Fibroblast of lung (primary cell): ENCODE data around the gene FBXL17. TPM values are rescaled to one million over a fixed set of nuclear protein-coding genes. Genes with fewer than 3 reads are reported as not detected.

ENCODE experiments used
- DNase-seq, 2 donors: peaks; one replicate each; pipeline versions ENCODE4 v3.0.0 to v3.0.0-alpha.2; 2010; ENCODE audit warnings: low read depth in 2 of 2
- H2AFZ ChIP-seq: 2 replicates; pipeline ENCODE4 v1.5.1; 2012; ENCODE audit warnings: low read length, control low read depth, inconsistent platforms
- H3K27ac ChIP-seq: 2 replicates; pipeline ENCODE4 v1.5.1; 2011; ENCODE audit warnings: low read length, control low read depth; ENCODE audit not compliant: insufficient read depth
- H3K27me3 ChIP-seq: 2 replicates; pipeline ENCODE4 v1.5.1; 2011; ENCODE audit warnings: mild to moderate bottlenecking, low read length; ENCODE audit not compliant: control insufficient read depth, insufficient read depth
- H3K36me3 ChIP-seq: 2 replicates; pipeline ENCODE4 v1.5.1; 2011; ENCODE audit warnings: low read length; ENCODE audit not compliant: control insufficient read depth, insufficient read depth
- H3K4me1 ChIP-seq: 2 replicates; pipeline ENCODE4 v1.5.1; 2011; ENCODE audit warnings: low read length; ENCODE audit not compliant: control insufficient read depth, insufficient read depth; ENCODE audit errors: extremely low read depth
- H3K4me2 ChIP-seq: 2 replicates; pipeline ENCODE4 v1.5.1; 2011; ENCODE audit warnings: low read length, control low read depth; ENCODE audit not compliant: insufficient read depth; ENCODE audit errors: extremely low read depth
- H3K4me3 ChIP-seq, 4 experiments: fragments of 200-600 bp in 1 of 4; sonication (generic) in 1 of 4; replicated peaks in 1 of 4; 2 replicates each; pipeline ENCODE4 v1.5.1; 2011 to 2016; ENCODE audit warnings: low read length in 4 of 4, low read depth in 3 of 4, mild to moderate bottlenecking in 3 of 4, control low read depth in 2 of 4, inconsistent platforms in 1 of 4, mixed read lengths in 1 of 4; ENCODE audit not compliant: insufficient read depth in 1 of 4; ENCODE audit errors: control extremely low read depth in 1 of 4
- H3K79me2 ChIP-seq: 2 replicates; pipeline ENCODE4 v1.5.1; 2012; ENCODE audit warnings: mild to moderate bottlenecking, low read length, inconsistent platforms; ENCODE audit not compliant: control insufficient read depth, insufficient read depth
- H3K9ac ChIP-seq: 2 replicates; pipeline ENCODE4 v1.5.1; 2011; ENCODE audit warnings: mild to moderate bottlenecking, low read length, control low read depth; ENCODE audit not compliant: insufficient read depth
- H3K9me3 ChIP-seq: 2 replicates; pipeline ENCODE4 v1.5.1; 2012; ENCODE audit warnings: low read depth, low read length; ENCODE audit not compliant: control insufficient read depth, insufficient read depth
- H4K20me1 ChIP-seq: 2 replicates; pipeline ENCODE4 v1.5.1; 2011; ENCODE audit warnings: low read length; ENCODE audit not compliant: control insufficient read depth, insufficient read depth; ENCODE audit errors: extremely low read depth
- CTCF ChIP-seq, 2 donors: IDR thresholded peaks in 1 of 2; conservative IDR thresholded peaks in 1 of 2; 1 replicate in 1 of 2; 2 replicates in 1 of 2; pipeline ENCODE4 v1.5.1; 2011 to 2012; ENCODE audit warnings: low read length in 2 of 2, control low read depth in 1 of 2, inconsistent platforms in 1 of 2, low read depth in 1 of 2, mild to moderate bottlenecking in 1 of 2
- EZH2 ChIP-seq: IDR thresholded peaks from 2 replicates; pipeline ENCODE4 v1.5.1; 2012; ENCODE audit warnings: low read length, control low read depth, mild to moderate bottlenecking; ENCODE audit errors: missing control alignments
- polyA plus RNA-seq, 2 donors: library from polyadenylated mRNA; depleted of rRNA in 1 of 2; stranded (reverse) in 1 of 2; unstranded in 1 of 2; fragments of >200 nt; gene quantifications; 2 replicates each; pipeline ENCODE4 v1.2.1, GENCODE V29; 2011 to 2012; ENCODE audit warnings: missing spikeins in 1 of 2
- total RNA-seq: library from RNA; depleted of rRNA; stranded (reverse); fragments of >200 nt; gene quantifications from 2 replicates; pipeline ENCODE4 v1.2.1, GENCODE V29; 2014

The FBXL17 gene
- total and polyA plus RNA-seq, 2 donors (not counting 1 experiment from before 2014, with no cell fraction given) = 7.1 to 8.3 TPM

GRCh38 chr5:108125771-108126511, 256.0 kb downstream of the FBXL17 start:
- TF ChIP-seq EZH2 (no peak), CTCF (conservative IDR thresholded peaks at IDR 0.05 in 1 of 2, IDR thresholded peaks at IDR 0.05 in 1 of 2; ENCODE audit: low read depth in 1 of 2, low read length in 2 of 2) (no peak)
- no peaks in the 10 kb centered on the region for H3K9me3 ChIP-seq
- no peaks in the 10 kb centered on the region for H4K20me1 ChIP-seq
- no peak overlapping the region for H3K4me3 ChIP-seq
- no peaks in the 10 kb centered on the region for H3K4me1 ChIP-seq
- no peaks in the 10 kb centered on the region for H3K36me3 ChIP-seq
- no peaks in the 10 kb centered on the region for H3K27me3 ChIP-seq
- DNase-seq = no peak
- no peak overlapping the region for H3K27ac ChIP-seq
- no peak overlapping the region for H3K9ac ChIP-seq
- no peaks in the 10 kb centered on the region for H3K79me2 ChIP-seq
- H3K4me2 ChIP-seq = no peak overlapping the region
- H2AFZ ChIP-seq = no peak overlapping the region

DNA sequence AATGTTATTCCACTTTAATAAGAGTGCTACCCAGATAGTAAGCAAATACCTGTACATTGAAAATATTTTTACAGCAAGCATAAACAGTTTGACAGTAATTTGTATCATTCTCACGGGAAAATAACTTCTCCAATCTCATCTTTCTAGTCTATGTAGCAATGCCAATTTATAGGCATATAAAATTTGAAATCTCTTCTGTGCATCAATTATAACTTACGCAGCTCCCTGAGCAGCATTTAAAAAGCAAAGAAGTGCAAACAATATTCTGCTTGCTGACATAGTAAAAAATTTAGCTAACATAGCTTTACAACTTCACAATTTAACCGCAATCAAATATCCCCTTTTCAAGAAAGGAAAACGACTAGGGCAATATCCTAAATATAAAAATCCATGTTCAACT, 257.3 kb downstream of the FBXL17 start:
- H3K4me2 ChIP-seq = no peak overlapping the region
- H3K27ac ChIP-seq = no peak overlapping the region
- H3K9ac ChIP-seq = no peak overlapping the region
- TF ChIP-seq EZH2 (no peak), CTCF (conservative IDR thresholded peaks at IDR 0.05 in 1 of 2, IDR thresholded peaks at IDR 0.05 in 1 of 2; ENCODE audit: low read depth in 1 of 2, low read length in 2 of 2) (no peak)
- H3K27me3 ChIP-seq = no peaks in the 10 kb centered on the region
- no peaks in the 10 kb centered on the region for H3K4me1 ChIP-seq
- H3K9me3 ChIP-seq = no peaks in the 10 kb centered on the region
- H3K36me3 ChIP-seq = no peaks in the 10 kb centered on the region
- H3K79me2 ChIP-seq = no peaks in the 10 kb centered on the region
- H4K20me1 ChIP-seq = no peaks in the 10 kb centered on the region
- no peak overlapping the region for H3K4me3 ChIP-seq
- no peak for DNase-seq
- H2AFZ ChIP-seq = no peak overlapping the region

DNA sequence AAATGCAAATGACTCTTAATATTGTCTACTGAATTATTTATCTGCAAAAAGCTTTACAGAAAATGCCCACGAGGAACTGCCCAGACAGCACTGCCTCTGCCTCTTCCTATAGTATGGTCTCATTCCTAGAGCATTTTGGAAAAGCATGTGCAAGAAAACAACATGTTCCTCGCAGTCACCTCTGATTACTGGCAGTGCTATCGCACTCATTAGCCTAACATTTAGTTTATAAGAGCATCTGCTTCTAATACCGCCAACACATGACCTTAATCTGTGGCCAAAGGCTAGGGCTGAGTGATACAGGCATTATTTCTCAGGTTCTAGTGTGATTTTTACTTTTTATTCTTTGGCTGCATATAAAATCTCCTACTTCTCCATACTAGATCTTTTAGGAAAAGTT, 259.2 kb downstream of the FBXL17 start:
- Histone ChIP-seq H4K20me1 (no peaks in the 10 kb centered on the region), H3K9me3 (no peaks in the 10 kb centered on the region), H3K36me3 (no peaks in the 10 kb centered on the region), H3K9ac (no peak overlapping the region), H3K4me1 (no peaks in the 10 kb centered on the region), H3K79me2 (no peaks in the 10 kb centered on the region), H3K27me3 (no peaks in the 10 kb centered on the region), H3K4me3 (no peak overlapping the region), H2AFZ (no peak overlapping the region), H3K4me2 (no peak overlapping the region), H3K27ac (no peak overlapping the region)
- TF ChIP-seq EZH2 = no peak
- TF ChIP-seq CTCF (conservative IDR thresholded peaks at IDR 0.05 in 1 of 2, IDR thresholded peaks at IDR 0.05 in 1 of 2; ENCODE audit: low read depth in 1 of 2, low read length in 2 of 2) = no peak
- DNase-seq = no peak
